ENCODE data around the gene PTPN6. TPM values are rescaled to one million over a fixed set of nuclear protein-coding genes. Genes with fewer than 3 reads are reported as not detected.

Gene PTPN6
- total and polyA plus RNA-seq, 2 of the 4 experiments (the other 2 are of a cell fraction): under 0.01 to 0.14 TPM

- no peak for TF ChIP-seq BHLHE40 (IDR thresholded peaks at IDR 0.05; ENCODE audit: low read depth, low read length)
Measured at GRCh38 chr12:6954316-6955107, 3.4 kb downstream of the PTPN6 start (continued).

- CTCF ChIA-PET: no interaction called here
- no peak overlapping the region for H3K14ac ChIP-seq (replicated peaks; ENCODE audit: low read depth, low read length)
- in situ Hi-C loops (cut with MboI; ENCODE audit: low sequenced_read_pairs): no loop called here
- dilution Hi-C loops (cut with HindIII; ENCODE audit: low sequenced_read_pairs, unreplicated experiment): no loop called here
- H3K36me3 ChIP-seq (ENCODE audit: control insufficient read depth, insufficient read depth, low read length): no peaks in the 10 kb centered on the region
- H2BK20ac ChIP-seq (ENCODE audit: low read depth, low read length): no peak overlapping the region
- no TSS peak for BruUV-seq (replicated peaks)
- no peak overlapping the region for H2AFZ ChIP-seq (replicated peaks; ENCODE audit: low read length, poor library complexity)
- H3K9me1 ChIP-seq (ENCODE audit: insufficient read depth, low read length): no peaks in the 10 kb centered on the region
- no peak overlapping the region for H2BK5ac ChIP-seq (ENCODE audit: low read depth, low read length, poor library complexity, severe bottlenecking)
- no peak overlapping the region for H4K5ac ChIP-seq (ENCODE audit: low read depth, low read length)
- DNase-seq (no peak), ATAC-seq (ENCODE audit: low read depth) (no peak)
- H3K23ac ChIP-seq (ENCODE audit: low read depth, low read length): no peak overlapping the region
- H4K91ac ChIP-seq (ENCODE audit: insufficient read depth, low read depth, low read length): no peak overlapping the region
- no peak overlapping the region for H3K18ac ChIP-seq (ENCODE audit: low read depth, low read length)
- H2AK5ac ChIP-seq (ENCODE audit: low read depth, low read length): no peak overlapping the region
- H4K20me1 ChIP-seq (ENCODE audit: insufficient read depth, low read length): no peaks in the 10 kb centered on the region
- no peak overlapping the region for H3K9ac ChIP-seq (ENCODE audit: low read depth, low read length)
- no peak overlapping the region for H2AK9ac ChIP-seq (replicated peaks; ENCODE audit: low read depth, low read length, poor library complexity)
- no peaks in the 10 kb centered on the region for H3K9me3 ChIP-seq (ENCODE audit: control insufficient read depth, insufficient read depth, low read length)
- H3K4me2 ChIP-seq (ENCODE audit: low read depth, low read length): no peak overlapping the region
- no peak overlapping the region for H3K4ac ChIP-seq (ENCODE audit: low read depth, low read length)
- no peak overlapping the region for H3K27ac ChIP-seq (ENCODE audit: insufficient read depth, low read length)
- no peak overlapping the region for H2BK120ac ChIP-seq (ENCODE audit: low read depth, low read length)
- 0 out of 2 replicates have a peak, but pooled peaks cover 2% of the 10 kb centered on the region for H3K4me1 ChIP-seq (ENCODE audit: control insufficient read depth, insufficient read depth, low read length)
- intact Hi-C loops (cut with micrococcal nuclease): no loop called here
- no peak overlapping the region for H2BK15ac ChIP-seq (ENCODE audit: low read depth, low read length)
- H3K56ac ChIP-seq (ENCODE audit: extremely low read depth, insufficient read depth, low read length): no peak overlapping the region
- POLR2A ChIA-PET (ENCODE audit: unreplicated experiment): no interaction called here
- H3K27me3 ChIP-seq (ENCODE audit: control insufficient read depth, insufficient read depth, low read length): no peaks in the 10 kb centered on the region
- no peaks in the 10 kb centered on the region for H3K79me1 ChIP-seq (ENCODE audit: low read depth in 1 of 2, low read length in 2 of 2)
- no peak overlapping the region for H3K4me3 ChIP-seq (ENCODE audit: insufficient read depth, low read depth, low read length)
- 82% methylated on average over 3 of the region's 22 CpGs; no CpG with 5 or more reads in 1 of the 2 experiments for WGBS, 2 experiments (ENCODE audit: extremely low coverage in 2 of 2, insufficient read length in 1 of 2)
- no peak overlapping the region for H4K8ac ChIP-seq (ENCODE audit: low read depth in 2 of 2, low read length in 2 of 2)
- TF ChIP-seq MXI1 (IDR thresholded peaks at IDR 0.05; ENCODE audit: borderline replicate concordance, low read depth, low read length) (no peak), POLR2A (IDR thresholded peaks at IDR 0.05; ENCODE audit: low read depth, low read length) (no peak), MAFK (IDR thresholded peaks at IDR 0.05; ENCODE audit: low read depth, low read length) (no peak), USF2 (IDR thresholded peaks at IDR 0.05; ENCODE audit: low read depth, low read length) (no peak), MAZ (IDR thresholded peaks at IDR 0.05; ENCODE audit: borderline replicate concordance, low read depth, low read length) (no peak), RFX5 (IDR thresholded peaks at IDR 0.05; ENCODE audit: low read depth, low read length) (no peak), CHD1 (IDR thresholded peaks at IDR 0.05; ENCODE audit: low read depth, low read length) (no peak), CEBPB (IDR thresholded peaks at IDR 0.05; ENCODE audit: low read depth, low read length) (no peak), FOS (IDR thresholded peaks at IDR 0.05; ENCODE audit: low read depth, low read length) (no peak), RCOR1 (IDR thresholded peaks at IDR 0.05; ENCODE audit: insufficient replicate concordance, low read length) (no peak), RAD21 (IDR thresholded peaks at IDR 0.05; ENCODE audit: low read length) (no peak), BHLHE40 (IDR thresholded peaks at IDR 0.05; ENCODE audit: low read depth, low read length) (no peak), CTCF (conservative IDR thresholded peaks at IDR 0.05; ENCODE audit: low read depth, low read length) (no peak)
Measured at GRCh38 chr12:6955108-6956020, 4.2 kb downstream of the PTPN6 start.
